ENCODE measurements around the gene CLK2. TPM values are rescaled to one million over a fixed set of nuclear protein-coding genes. Genes with fewer than 3 reads are reported as not detected.

CLK2 gene
- total and polyA plus RNA-seq, 9 of the 15 experiments (the other 6 are each of a cell fraction or from before 2014, with no cell fraction given), result 13.5 to 81.4 (median 39.6) TPM

DNA sequence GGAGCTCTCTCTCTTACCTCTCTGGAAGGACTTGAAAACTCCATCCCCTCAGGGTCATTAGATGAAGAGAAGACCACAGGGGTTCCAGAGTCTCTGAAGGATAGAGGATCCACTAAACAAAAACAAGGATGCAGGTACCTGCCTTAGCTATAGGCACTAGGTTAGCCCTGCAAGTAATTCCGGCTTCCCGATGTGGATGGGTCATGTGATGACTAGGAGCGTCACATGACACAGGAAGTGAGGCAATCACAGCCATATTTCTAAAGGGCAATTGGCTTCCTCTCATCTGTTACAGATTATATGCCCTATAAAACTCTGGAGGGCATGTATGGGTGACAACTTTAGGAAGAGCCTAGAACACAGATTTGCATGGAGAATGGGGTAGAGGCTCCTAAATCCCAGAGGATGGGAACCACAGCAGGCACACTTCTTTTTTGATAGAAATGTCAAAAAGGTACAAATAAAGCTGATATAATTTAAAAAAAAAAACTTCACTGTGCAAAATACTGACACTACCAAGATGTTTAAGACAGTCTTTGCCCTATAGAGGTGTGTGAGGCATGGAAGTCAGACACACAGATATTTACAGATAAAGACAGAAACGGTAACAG is 32.1 kb downstream of the CLK2 start (continued):
- peak in 1 of 2 experiments; percentile 72; a peak in 1 of 4 replicates for TF ChIP-seq KDM4B (IDR thresholded peaks at IDR 0.05; ENCODE audit: borderline replicate concordance in 2 of 2, low read depth in 1 of 2)
- no peak for TF ChIP-seq FOXA3 (CRISPR knock-in tag; conservative IDR thresholded peaks at IDR 0.05 in 1 of 2, IDR thresholded peaks at IDR 0.05 in 1 of 2)
- peak; percentile 72 for TF ChIP-seq ASH1L (IDR thresholded peaks at IDR 0.05; ENCODE audit: borderline replicate concordance, low read depth, partially characterized antibody)
- TF ChIP-seq AFF1 (IDR thresholded peaks at IDR 0.05; ENCODE audit: low read depth in 1 of 2, partially characterized antibody in 2 of 2), result peak in 1 of 2 experiments; percentile 68
- no peak for TF ChIP-seq HLTF (IDR thresholded peaks at IDR 0.05)
- no peak for TF ChIP-seq ZNF282 (CRISPR knock-in tag; IDR thresholded peaks at IDR 0.05)
- TF ChIP-seq, protein P1, sequence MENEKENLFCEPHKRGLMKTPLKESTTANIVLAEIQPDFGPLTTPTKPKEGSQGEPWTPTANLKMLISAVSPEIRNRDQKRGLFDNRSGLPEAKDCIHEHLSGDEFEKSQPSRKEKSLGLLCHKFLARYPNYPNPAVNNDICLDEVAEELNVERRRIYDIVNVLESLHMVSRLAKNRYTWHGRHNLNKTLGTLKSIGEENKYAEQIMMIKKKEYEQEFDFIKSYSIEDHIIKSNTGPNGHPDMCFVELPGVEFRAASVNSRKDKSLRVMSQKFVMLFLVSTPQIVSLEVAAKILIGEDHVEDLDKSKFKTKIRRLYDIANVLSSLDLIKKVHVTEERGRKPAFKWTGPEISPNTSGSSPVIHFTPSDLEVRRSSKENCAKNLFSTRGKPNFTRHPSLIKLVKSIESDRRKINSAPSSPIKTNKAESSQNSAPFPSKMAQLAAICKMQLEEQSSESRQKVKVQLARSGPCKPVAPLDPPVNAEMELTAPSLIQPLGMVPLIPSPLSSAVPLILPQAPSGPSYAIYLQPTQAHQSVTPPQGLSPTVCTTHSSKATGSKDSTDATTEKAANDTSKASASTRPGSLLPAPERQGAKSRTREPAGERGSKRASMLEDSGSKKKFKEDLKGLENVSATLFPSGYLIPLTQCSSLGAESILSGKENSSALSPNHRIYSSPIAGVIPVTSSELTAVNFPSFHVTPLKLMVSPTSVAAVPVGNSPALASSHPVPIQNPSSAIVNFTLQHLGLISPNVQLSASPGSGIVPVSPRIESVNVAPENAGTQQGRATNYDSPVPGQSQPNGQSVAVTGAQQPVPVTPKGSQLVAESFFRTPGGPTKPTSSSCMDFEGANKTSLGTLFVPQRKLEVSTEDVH (IDR thresholded peaks at IDR 0.05; ENCODE audit: low read depth, partially characterized antibody), result peak; percentile 84
- peak; percentile 99 for TF ChIP-seq TFE3 (CRISPR knock-in tag; IDR thresholded peaks at IDR 0.05)
- no peak for TF ChIP-seq SREBF2 (CRISPR knock-in tag; IDR thresholded peaks at IDR 0.05)
- TF ChIP-seq SMAD1 (IDR thresholded peaks at IDR 0.05; ENCODE audit: low read depth, low read length, partially characterized antibody), result no peak
- no peak for TF ChIP-seq SAFB2 (IDR thresholded peaks at IDR 0.05; ENCODE audit: borderline replicate concordance, low read depth, low read length, severe bottlenecking)
- no peak for TF ChIP-seq GTF2F1 (IDR thresholded peaks at IDR 0.05; ENCODE audit: low read depth, low read length)
- peak; percentile 74 to 81; a peak in 3 of 4 replicates for TF ChIP-seq FOXK2 (conservative IDR thresholded peaks at IDR 0.05 in 1 of 2, IDR thresholded peaks at IDR 0.05 in 1 of 2; ENCODE audit: low read depth in 2 of 2)
- TF ChIP-seq SIN3B (IDR thresholded peaks at IDR 0.05; ENCODE audit: low read depth), result peak; percentile 88
- TF ChIP-seq SIN3A (IDR thresholded peaks at IDR 0.05; ENCODE audit: borderline replicate concordance in 2 of 2, control insufficient read depth in 1 of 2, low read depth in 2 of 2, low read length in 2 of 2), result peak; percentile 89 to 98; a peak in 3 of 4 replicates
- TF ChIP-seq ARID2 (IDR thresholded peaks at IDR 0.05), result no peak
- TF ChIP-seq ELF1 (tag; IDR thresholded peaks at IDR 0.05), result peak; percentile 97
- TF ChIP-seq, protein P2, sequence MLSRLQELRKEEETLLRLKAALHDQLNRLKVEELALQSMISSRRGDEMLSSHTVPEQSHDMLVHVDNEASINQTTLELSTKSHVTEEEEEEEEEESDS (CRISPR knock-in tag; IDR thresholded peaks at IDR 0.05), result no peak
